ENCODE data around the gene PTPRN2. TPM values are rescaled to one million over a fixed set of nuclear protein-coding genes. Genes with fewer than 3 reads are reported as not detected.

The PTPRN2 gene
- total and polyA plus RNA-seq, 2 of the 8 experiments (the other 6 are each of a cell fraction or from before 2014, with no cell fraction given), result 2.6 to 4.5 TPM

- POLR2A ChIA-PET (ENCODE audit: partially characterized antibody), result no interaction called here
- H3K4me1 ChIP-seq (replicated peaks in 1 of 4; ENCODE audit: control insufficient read depth in 3 of 4, insufficient read depth in 4 of 4, low read length in 3 of 4), result peaks cover 0 to 2% (median 0%) of the 10 kb centered on the region in 4 experiments; a peak in 1 of 7 replicates
- no peak for TF ChIP-seq YY1 (IDR thresholded peaks at IDR 0.05; ENCODE audit: low read depth, low read length)
- no peak for TF ChIP-seq POLR2A (IDR thresholded peaks at IDR 0.05; ENCODE audit: control extremely low read depth in 1 of 2, low read depth in 2 of 2, low read length in 2 of 2)
- TF ChIP-seq SP2 (IDR thresholded peaks at IDR 0.05; ENCODE audit: low read length), result no peak
- TF ChIP-seq MAX (IDR thresholded peaks at IDR 0.05), result no peak
- no peak for TF ChIP-seq ATF3 (IDR thresholded peaks at IDR 0.05; ENCODE audit: insufficient read depth, low read depth, low read length)
- peak overlapping the region; percentile 22; the same call in 1 of the 2 replicates for H4K8ac ChIP-seq (ENCODE audit: extremely low read depth, insufficient read depth, low read length)
- H2BK12ac ChIP-seq (ENCODE audit: low read depth, low read length), result 0 out of 2 replicates have a peak overlapping the region, but pooled peaks have one; percentile 9
- H2AK5ac ChIP-seq (ENCODE audit: low read depth, low read length), result no peak overlapping the region
- no peak overlapping the region for H3K56ac ChIP-seq (replicated peaks; ENCODE audit: insufficient read length, low read depth, low read length)
- DNase-seq (ENCODE audit: low read depth in 1 of 2, low spot score in 2 of 2) (no peak), FAIRE-seq (no peak)
- no peak overlapping the region for H3K4me2 ChIP-seq (ENCODE audit: insufficient read depth in 1 of 2, low read depth in 2 of 2, low read length in 2 of 2)
- no peak overlapping the region for H2BK120ac ChIP-seq (replicated peaks; ENCODE audit: low read depth, low read length)
- H2BK15ac ChIP-seq (ENCODE audit: low read length), result no peak overlapping the region
- no peaks in the 10 kb centered on the region for H3K23me2 ChIP-seq (ENCODE audit: low read depth, low read length)
- H3K27ac ChIP-seq (ENCODE audit: low read depth, low read length), result no peak overlapping the region
- no peaks in the 10 kb centered on the region for H3K36me3 ChIP-seq (ENCODE audit: control insufficient read depth in 2 of 4, insufficient read depth in 4 of 4, low read length in 3 of 4)
- H3K9me3 ChIP-seq (ENCODE audit: insufficient read depth in 2 of 2, low read depth in 1 of 2, low read length in 1 of 2), result no peaks in the 10 kb centered on the region
- H3K79me2 ChIP-seq (ENCODE audit: control insufficient read depth in 1 of 2, insufficient read depth in 2 of 2, low read length in 2 of 2), result no peaks in the 10 kb centered on the region
- no peak overlapping the region for H2AFZ ChIP-seq (ENCODE audit: low read length)
- H4K5ac ChIP-seq (ENCODE audit: insufficient read length, low read depth, low read length), result no peak overlapping the region
- H3K14ac ChIP-seq (ENCODE audit: insufficient read length), result no peak overlapping the region
- no peak overlapping the region for H3K18ac ChIP-seq (ENCODE audit: extremely low read depth, low read length)
- H3K4me3 ChIP-seq (ENCODE audit: extremely low read depth in 1 of 4, insufficient read depth in 2 of 4, low read depth in 3 of 4, low read length in 4 of 4), result no peak overlapping the region
- H4K91ac ChIP-seq (replicated peaks; ENCODE audit: insufficient read length, low read length), result peak overlapping the region; percentile 10
- no peaks in the 10 kb centered on the region for H4K20me1 ChIP-seq (replicated peaks in 1 of 2; ENCODE audit: control insufficient read depth in 1 of 2, insufficient read depth in 2 of 2, low read length in 2 of 2)
- no peak overlapping the region for H2BK20ac ChIP-seq (ENCODE audit: low read length)
- CTCF ChIA-PET (ENCODE audit: partially characterized antibody), result interaction anchor here (1.9 kb wide), 1 partner anchor 13 kb away, joined by 7 read pairs; no protein-coding TSS in a partner anchor
- 80% methylated on average over 18 of the region's 18 CpGs; no CpG with 5 or more reads in 1 of the 2 experiments for WGBS, 2 experiments (ENCODE audit: extremely low coverage in 1 of 2, insufficient coverage in 1 of 2, insufficient read length in 1 of 2, insufficient replicate concordance in 2 of 2, low coverage in 1 of 2, low lambda C conversion rate in 2 of 2, missing lambda C conversion rate in 1 of 2)
- H3K27me3 ChIP-seq (replicated peaks in 1 of 4; ENCODE audit: control insufficient read depth in 3 of 4, extremely low read depth in 1 of 4, insufficient read depth in 3 of 4, low read length in 3 of 4), result no peaks in the 10 kb centered on the region
- H3K79me1 ChIP-seq (ENCODE audit: low read depth, low read length), result no peaks in the 10 kb centered on the region
- no peak overlapping the region for H3K9ac ChIP-seq (replicated peaks in 1 of 4; ENCODE audit: extremely low read depth in 1 of 4, low read depth in 3 of 4, low read length in 3 of 4)
- H3K4ac ChIP-seq (replicated peaks; ENCODE audit: insufficient read length, low read depth, low read length), result no peak overlapping the region
- no peak overlapping the region for H2BK5ac ChIP-seq (ENCODE audit: low read depth, low read length)
- H3K23ac ChIP-seq (ENCODE audit: insufficient read length), result no peak overlapping the region
Observed at GRCh38 chr7:157752832-157753291, 834.8 kb downstream of the PTPRN2 start.

Data from H1 (cell line).